Lower leg skin (tissue), 4 donors: ENCODE measurements around the gene MYDGF. TPM values are rescaled to one million over a fixed set of nuclear protein-coding genes. Genes with fewer than 3 reads are reported as not detected.

Experiments
- DNase-seq, 2 donors: peaks; one replicate each; pipeline ENCODE4 v3.0.0-alpha.2; 2019; ENCODE audit warnings: low spot score in 2 of 2
- H3K4me3 ChIP-seq: fragments of 200-600 bp; sonication (generic); 2 replicates; pipeline ENCODE4 v1.5.1; 2017; ENCODE audit warnings: mild to moderate bottlenecking, low read depth; ENCODE audit not compliant: poor library complexity, severe bottlenecking
- POLR2A ChIP-seq, 2 donors: fragments of 450-650 bp; IDR thresholded peaks; one replicate each; pipeline ENCODE4 v1.6.1; 2016 to 2017; ENCODE audit warnings: antibody characterized with exemption in 2 of 2, mild to moderate bottlenecking in 1 of 2, moderate library complexity in 1 of 2
- WGBS, 2 donors: methylation state at CpG; one replicate each; pipeline ENCODE4 v1.1.5; 2018; 5-methylcytosine and 5-hydroxymethylcytosine counted together
- intact Hi-C: fragments of 100-400 bp; cut with DNase I; formaldehyde crosslinking; loops from one replicate; pipeline ENCODE4 v1.15.0; 2023; ENCODE audit warnings: low total_unique reads
- total RNA-seq, 4 donors: library from RNA; depleted of rRNA; stranded (reverse); fragments of >200 nt; gene quantifications; one replicate each; pipeline ENCODE4 v1.1.0, GENCODE V29; 2016
- TF ChIP-seq, protein P1 (sequence below), 3 donors: fragments of 450-650 bp; IDR thresholded peaks; one replicate each; pipeline ENCODE4 v1.5.1; 2016; ENCODE audit warnings: antibody characterized with exemption in 3 of 3, mild to moderate bottlenecking in 3 of 3, moderate library complexity in 2 of 3

The MYDGF gene
- total RNA-seq, 4 donors from 2014 or later, result 25.9 to 56.0 (median 29.6) TPM

DNA sequence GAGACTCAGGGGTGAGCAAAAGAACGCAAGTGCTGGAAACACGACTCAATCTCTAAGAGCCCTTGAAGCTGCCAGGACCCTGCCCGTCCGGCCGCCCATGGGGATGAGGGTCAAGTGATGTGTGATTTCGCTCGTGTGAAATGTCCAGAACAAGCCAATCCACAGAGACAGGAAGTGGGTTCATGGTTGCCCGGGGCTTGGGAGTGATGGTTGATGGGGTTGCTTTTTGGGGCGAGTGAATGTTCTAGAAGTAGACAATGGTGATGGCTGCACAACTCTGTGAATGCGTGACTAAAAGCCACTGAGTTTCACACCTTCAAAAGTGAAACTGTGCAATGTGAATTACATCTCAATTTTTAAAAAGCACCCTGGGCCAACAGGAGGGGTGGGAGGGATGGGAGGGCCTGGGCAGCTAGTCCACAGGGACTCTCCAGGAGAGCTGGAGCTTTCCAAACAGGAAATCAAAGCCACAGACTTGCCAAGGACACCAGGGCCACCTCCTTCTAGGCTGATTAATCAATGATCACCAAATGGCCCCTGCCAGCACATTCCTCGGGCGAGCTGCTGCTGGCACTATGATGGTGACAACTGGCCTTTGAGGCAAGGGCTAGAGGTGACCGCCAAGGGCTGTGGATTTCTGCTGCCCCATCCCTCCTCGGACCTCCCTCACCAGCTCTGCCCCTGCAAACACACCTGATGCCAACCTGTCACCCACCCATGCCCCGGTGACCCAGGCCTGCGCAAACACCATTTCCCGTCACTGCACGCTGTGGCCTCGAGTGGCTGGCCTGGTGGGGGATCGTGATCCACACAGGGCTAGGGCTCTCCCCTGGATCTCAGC is 39.5 kb upstream of the MYDGF start:
- intact Hi-C loops, result no loop called here
- WGBS, 2 donors, result 75 to 87% methylated on average over 19 to 20 of the region's 20 CpGs
- no peak for TF ChIP-seq POLR2A (IDR thresholded peaks at IDR 0.05)
- TF ChIP-seq, protein P1, sequence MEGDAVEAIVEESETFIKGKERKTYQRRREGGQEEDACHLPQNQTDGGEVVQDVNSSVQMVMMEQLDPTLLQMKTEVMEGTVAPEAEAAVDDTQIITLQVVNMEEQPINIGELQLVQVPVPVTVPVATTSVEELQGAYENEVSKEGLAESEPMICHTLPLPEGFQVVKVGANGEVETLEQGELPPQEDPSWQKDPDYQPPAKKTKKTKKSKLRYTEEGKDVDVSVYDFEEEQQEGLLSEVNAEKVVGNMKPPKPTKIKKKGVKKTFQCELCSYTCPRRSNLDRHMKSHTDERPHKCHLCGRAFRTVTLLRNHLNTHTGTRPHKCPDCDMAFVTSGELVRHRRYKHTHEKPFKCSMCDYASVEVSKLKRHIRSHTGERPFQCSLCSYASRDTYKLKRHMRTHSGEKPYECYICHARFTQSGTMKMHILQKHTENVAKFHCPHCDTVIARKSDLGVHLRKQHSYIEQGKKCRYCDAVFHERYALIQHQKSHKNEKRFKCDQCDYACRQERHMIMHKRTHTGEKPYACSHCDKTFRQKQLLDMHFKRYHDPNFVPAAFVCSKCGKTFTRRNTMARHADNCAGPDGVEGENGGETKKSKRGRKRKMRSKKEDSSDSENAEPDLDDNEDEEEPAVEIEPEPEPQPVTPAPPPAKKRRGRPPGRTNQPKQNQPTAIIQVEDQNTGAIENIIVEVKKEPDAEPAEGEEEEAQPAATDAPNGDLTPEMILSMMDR (IDR thresholded peaks at IDR 0.05), result no peak
- no peak overlapping the region for H3K4me3 ChIP-seq
- DNase-seq, result no peak

DNA sequence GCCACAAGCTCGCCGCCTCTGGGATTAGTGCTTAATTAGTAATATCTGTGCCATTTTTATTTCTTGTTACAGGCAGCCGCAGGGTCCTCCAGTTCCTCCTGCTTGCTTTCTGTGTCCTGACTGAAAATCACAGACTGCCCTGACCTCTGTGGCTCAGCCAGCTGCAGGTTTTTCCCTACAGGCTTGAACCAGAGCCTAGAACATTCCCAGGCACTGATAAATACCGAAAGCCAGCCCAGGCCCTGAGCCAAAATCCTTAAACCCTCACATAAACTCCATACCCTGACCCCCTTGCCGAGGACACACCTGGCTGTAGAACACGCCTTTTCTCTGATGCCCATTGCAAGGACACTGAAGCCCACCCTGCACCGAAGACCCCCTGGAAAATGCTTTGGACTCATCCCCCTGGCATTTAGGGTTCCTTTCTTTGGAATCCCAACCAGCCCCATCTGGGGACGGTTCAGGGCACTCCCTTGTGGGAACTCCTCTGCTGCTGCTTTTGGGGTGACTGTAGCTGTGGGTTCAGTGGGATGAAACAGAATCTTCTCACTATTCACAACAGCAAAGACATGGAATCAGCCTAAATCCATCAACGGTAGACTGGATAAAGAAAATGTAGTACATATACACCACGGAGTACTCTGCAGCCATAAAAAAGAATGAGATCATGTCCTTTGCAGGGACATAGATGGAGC is 38.0 kb upstream of the MYDGF start:
- 62 to 70% methylated on average over 10 of the region's 10 CpGs for WGBS, 2 donors
- no peak overlapping the region for H3K4me3 ChIP-seq
- TF ChIP-seq POLR2A (IDR thresholded peaks at IDR 0.05), result no peak
- TF ChIP-seq, protein P1 (IDR thresholded peaks at IDR 0.05), result no peak
- intact Hi-C loops, result no loop called here
- DNase-seq, result no peak

DNA sequence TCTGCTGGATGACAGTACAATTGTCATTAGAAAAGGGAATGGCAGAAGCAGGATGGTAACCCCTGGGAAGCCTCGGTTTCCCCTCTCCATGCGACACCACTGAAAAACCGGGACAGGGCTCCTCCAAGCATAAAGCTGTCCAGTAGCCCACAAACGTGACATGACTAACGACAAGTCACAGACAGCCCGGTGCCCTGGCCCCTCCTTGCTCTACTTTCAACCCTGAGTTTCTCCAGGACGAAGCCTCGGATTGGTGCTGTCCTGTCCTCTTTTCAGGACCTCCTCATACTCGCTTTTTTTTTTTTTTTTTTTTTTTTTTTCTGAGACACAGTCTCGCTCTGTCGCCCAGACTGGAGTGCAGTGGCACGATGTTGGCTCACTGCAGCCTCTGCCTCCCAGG is 37.2 kb upstream of the MYDGF start:
- intact Hi-C loops, result no loop called here
- TF ChIP-seq POLR2A (IDR thresholded peaks at IDR 0.05), result no peak
- TF ChIP-seq, protein P1 (IDR thresholded peaks at IDR 0.05), result no peak
- DNase-seq, result no peak
- H3K4me3 ChIP-seq, result no peak overlapping the region
- 82 to 91% methylated on average over 12 of the region's 12 CpGs for WGBS, 2 donors

DNA sequence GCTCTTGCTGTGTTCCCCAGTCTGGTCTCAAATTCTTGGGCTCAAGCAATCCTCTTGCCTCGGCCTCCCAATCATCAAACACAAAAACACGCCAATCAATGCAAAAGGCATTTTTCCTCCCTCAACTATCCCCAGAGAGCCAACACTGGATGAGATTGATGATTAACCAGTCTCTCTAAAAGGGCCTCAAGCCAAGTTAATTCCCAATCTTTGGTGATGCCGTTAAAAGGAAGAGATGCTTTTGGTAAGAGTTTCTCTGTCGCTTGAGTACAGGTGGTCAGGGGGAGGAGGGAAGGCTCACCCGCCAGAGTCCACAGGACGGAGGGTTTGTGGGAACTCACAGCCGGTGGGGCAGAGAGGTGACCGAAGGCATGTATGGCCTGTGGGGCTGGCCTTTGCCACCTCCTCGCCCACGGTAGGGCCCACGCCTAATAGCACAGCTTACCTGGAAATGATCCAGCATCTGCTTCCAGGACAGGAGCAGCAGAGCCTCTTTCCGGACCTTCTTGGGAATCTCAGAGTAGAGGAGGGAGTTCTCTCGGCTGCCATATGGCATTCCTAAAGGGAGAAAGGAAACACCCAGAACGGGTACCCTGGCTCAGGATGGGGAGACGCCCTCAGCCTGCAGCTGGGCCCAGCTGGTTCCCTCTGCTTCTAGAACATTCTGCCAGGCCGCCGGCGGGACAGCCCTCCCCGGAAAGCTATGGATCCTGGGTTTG is 35.4 kb upstream of the MYDGF start:
- 65 to 75% methylated on average over 15 to 19 of the region's 19 CpGs for WGBS, 2 donors

DNA sequence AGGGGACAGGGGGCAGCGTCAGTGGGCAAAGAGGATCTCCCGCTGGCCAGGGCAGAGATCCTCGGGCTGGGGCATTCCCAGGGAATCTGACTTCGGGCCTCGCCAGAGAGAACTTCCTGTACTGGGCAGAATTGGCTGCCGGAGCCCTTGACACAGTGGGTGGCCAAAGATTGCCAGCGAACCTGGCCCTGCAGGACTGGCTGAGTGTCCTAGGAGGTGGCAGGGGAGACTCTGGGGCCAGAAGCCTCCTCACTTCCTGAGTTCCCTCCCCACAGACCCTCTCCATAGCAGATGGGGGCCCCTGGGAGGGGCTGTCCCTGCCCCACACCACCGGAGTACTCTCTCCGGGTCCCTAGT is 34.2 kb upstream of the MYDGF start:
- DNase-seq, result no peak
- WGBS, 2 donors, result 85 to 89% methylated on average over 9 of the region's 9 CpGs
- intact Hi-C loops, result no loop called here
- no peak overlapping the region for H3K4me3 ChIP-seq
- TF ChIP-seq, protein P1 (IDR thresholded peaks at IDR 0.05), result no peak
- TF ChIP-seq POLR2A (IDR thresholded peaks at IDR 0.05), result no peak

More for the DNA sequence above, 35.4 kb upstream of the MYDGF start:
- intact Hi-C loops, result no loop called here
- no peak for DNase-seq
- no peak for TF ChIP-seq POLR2A (IDR thresholded peaks at IDR 0.05)
- TF ChIP-seq, protein P1 (IDR thresholded peaks at IDR 0.05), result no peak
- no peak overlapping the region for H3K4me3 ChIP-seq
